Measurements from ENCODE around the gene ZNF563.

GRCh38 chr19:12284226-12284625, 49.2 kb downstream of the ZNF563 start:
- no peak for TF ChIP-seq CTCF (IDR thresholded peaks at IDR 0.05; ENCODE audit: low read length)
- no peak for TF ChIP-seq EZH2 (optimal IDR thresholded peaks at IDR 0.05; ENCODE audit: low read depth, low read length)
